GM13977 (cell line): Measurements from ENCODE around the gene JAK2.
A peak's percentile ranks its signal among the peaks of the same experiment; 100 is the strongest.

Source experiments
- DNase-seq: peaks from one replicate; pipeline ENCODE4 v3.0.0; 2012; ENCODE audit warnings: low spot score
- CTCF ChIP-seq: IDR thresholded peaks from 2 replicates; pipeline ENCODE4 v1.5.1; 2012; ENCODE audit warnings: mild to moderate bottlenecking, control low read depth; ENCODE audit not compliant: insufficient read depth; ENCODE audit errors: extremely low read depth, missing control alignments
- in situ Hi-C: fragments of 300-500 bp; cut with MboI; formaldehyde crosslinking; loops from one replicate; pipeline ENCODE4 v1.12.0; 2022; ENCODE audit warnings: low sequenced_read_pairs, low pct_unique_long_range_greater_than_20kb, mixed read lengths, inconsistent platforms; ENCODE audit not compliant: unreplicated experiment

Gene JAK2

GRCh38 chr9:4965174-4965821, 19.8 kb upstream of the JAK2 start:
- no peak for DNase-seq
- TF ChIP-seq CTCF = no peak
- in situ Hi-C loops = no loop called here

- DNase-seq = no peak
- no peak for TF ChIP-seq CTCF
- in situ Hi-C loops = no loop called here
These were observed 17.5 kb upstream of the JAK2 start for GRCh38 chr9:4967523-4967922.

GRCh38 chr9:4969130-4969529, 15.9 kb upstream of the JAK2 start:
- in situ Hi-C loops = no loop called here
- TF ChIP-seq CTCF = no peak
- DNase-seq = no peak

GRCh38 chr9:4970970-4971641, 14.0 kb upstream of the JAK2 start:
- peak; percentile 61 for DNase-seq
- TF ChIP-seq CTCF = no peak
- in situ Hi-C loops = no loop called here

- DNase-seq = no peak
- TF ChIP-seq CTCF = no peak
- in situ Hi-C loops = no loop called here
These were observed 11.8 kb upstream of the JAK2 start for GRCh38 chr9:4973246-4973645.

GRCh38 chr9:4973902-4974301, 11.2 kb upstream of the JAK2 start:
- no peak for TF ChIP-seq CTCF
- no peak for DNase-seq
- in situ Hi-C loops = no loop called here

- no peak for TF ChIP-seq CTCF
- no peak for DNase-seq
- in situ Hi-C loops = loop anchor here (25.0 kb wide), 1 partner anchor 458 kb away; the partner anchor contains the start of gene PLGRKT
These were observed 5.8 kb upstream of the JAK2 start for GRCh38 chr9:4979239-4979638.
